ENCODE data around the gene NPW. TPM values are rescaled to one million over a fixed set of nuclear protein-coding genes. Genes with fewer than 3 reads are reported as not detected.
A peak's percentile ranks its signal among the peaks of the same experiment; 100 is the strongest.

The NPW gene
- total and polyA plus RNA-seq, 9 of the 15 experiments (the other 6 are each of a cell fraction or from before 2014, with no cell fraction given), result 0.14 to 4.0 (median 2.6) TPM; not detected in 4

DNA sequence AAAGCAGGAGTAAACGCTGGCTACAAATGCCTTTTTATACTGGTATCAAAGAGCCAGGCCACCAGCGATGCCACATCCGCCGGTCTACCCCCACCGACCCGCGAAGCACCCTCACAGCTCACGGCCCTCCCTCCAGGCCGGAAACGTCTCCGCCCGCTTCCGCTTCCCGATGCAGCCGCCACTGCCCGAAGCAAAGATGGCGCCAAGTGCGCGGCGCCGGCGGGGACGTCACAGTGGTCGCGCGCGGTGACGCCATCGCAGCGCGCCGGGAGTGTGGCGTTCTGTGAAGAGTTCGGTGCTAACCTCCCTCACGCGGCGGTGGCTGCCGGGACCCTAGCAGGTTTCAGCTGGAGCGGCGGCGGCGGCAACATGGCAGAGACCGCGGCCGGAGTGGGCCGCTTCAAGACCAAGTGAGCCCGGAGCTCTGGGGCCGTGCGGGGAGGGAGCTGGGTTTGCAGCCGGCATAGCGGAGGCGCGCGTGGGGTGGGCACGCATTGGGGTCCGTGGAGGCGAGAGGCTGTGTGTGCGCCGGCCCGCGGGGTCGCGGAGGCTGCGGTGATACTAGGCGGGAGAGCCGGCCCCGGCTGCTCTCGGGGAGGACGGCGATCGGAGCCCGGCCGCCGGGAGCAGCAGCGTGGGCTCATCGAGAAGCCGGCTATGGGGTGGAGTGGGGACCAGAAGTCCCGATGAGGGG, 47.6 kb upstream of the NPW start, which contains the start of gene TBL3 (continued):
- TF ChIP-seq, protein P1, sequence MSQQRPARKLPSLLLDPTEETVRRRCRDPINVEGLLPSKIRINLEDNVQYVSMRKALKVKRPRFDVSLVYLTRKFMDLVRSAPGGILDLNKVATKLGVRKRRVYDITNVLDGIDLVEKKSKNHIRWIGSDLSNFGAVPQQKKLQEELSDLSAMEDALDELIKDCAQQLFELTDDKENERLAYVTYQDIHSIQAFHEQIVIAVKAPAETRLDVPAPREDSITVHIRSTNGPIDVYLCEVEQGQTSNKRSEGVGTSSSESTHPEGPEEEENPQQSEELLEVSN (IDR thresholded peaks at IDR 0.05; ENCODE audit: borderline replicate concordance in 1 of 2, extremely low read depth in 1 of 2, insufficient read depth in 1 of 2, insufficient read length in 1 of 2, low read depth in 1 of 2, low read length in 1 of 2, poor library complexity in 1 of 2, severe bottlenecking in 1 of 2), result peak; percentile 57 to 73
- TF ChIP-seq EP300 (IDR thresholded peaks at IDR 0.05; ENCODE audit: low read length), result peak; percentile 60
- TF ChIP-seq PRPF4 (IDR thresholded peaks at IDR 0.05; ENCODE audit: insufficient read depth, low read depth, low read length, poor library complexity, severe bottlenecking), result peak; percentile 91
- peak; percentile 79 for TF ChIP-seq POLR2B (IDR thresholded peaks at IDR 0.05; ENCODE audit: low read depth, partially characterized antibody)
- TF ChIP-seq GATAD2B (IDR thresholded peaks at IDR 0.05; ENCODE audit: borderline replicate concordance), result 0 out of 2 replicates have a peak, but pooled peaks have one; percentile 41
- peak in 1 of 2 experiments; percentile 98; a peak in 2 of 4 replicates for TF ChIP-seq CSDE1 (IDR thresholded peaks at IDR 0.05)
- TF ChIP-seq ZBTB12 (CRISPR knock-in tag; IDR thresholded peaks at IDR 0.05), result peak; percentile 100
- no peak for TF ChIP-seq RBM17 (IDR thresholded peaks at IDR 0.05; ENCODE audit: borderline replicate concordance, low read depth, low read length)
- TF ChIP-seq CHD4 (IDR thresholded peaks at IDR 0.05; ENCODE audit: insufficient read depth, insufficient replicate concordance, low read depth, low read length, poor library complexity, severe bottlenecking), result no peak
- TF ChIP-seq, protein P2, sequence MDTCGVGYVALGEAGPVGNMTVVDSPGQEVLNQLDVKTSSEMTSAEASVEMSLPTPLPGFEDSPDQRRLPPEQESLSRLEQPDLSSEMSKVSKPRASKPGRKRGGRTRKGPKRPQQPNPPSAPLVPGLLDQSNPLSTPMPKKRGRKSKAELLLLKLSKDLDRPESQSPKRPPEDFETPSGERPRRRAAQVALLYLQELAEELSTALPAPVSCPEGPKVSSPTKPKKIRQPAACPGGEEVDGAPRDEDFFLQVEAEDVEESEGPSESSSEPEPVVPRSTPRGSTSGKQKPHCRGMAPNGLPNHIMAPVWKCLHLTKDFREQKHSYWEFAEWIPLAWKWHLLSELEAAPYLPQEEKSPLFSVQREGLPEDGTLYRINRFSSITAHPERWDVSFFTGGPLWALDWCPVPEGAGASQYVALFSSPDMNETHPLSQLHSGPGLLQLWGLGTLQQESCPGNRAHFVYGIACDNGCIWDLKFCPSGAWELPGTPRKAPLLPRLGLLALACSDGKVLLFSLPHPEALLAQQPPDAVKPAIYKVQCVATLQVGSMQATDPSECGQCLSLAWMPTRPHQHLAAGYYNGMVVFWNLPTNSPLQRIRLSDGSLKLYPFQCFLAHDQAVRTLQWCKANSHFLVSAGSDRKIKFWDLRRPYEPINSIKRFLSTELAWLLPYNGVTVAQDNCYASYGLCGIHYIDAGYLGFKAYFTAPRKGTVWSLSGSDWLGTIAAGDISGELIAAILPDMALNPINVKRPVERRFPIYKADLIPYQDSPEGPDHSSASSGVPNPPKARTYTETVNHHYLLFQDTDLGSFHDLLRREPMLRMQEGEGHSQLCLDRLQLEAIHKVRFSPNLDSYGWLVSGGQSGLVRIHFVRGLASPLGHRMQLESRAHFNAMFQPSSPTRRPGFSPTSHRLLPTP (IDR thresholded peaks at IDR 0.05; ENCODE audit: borderline replicate concordance, extremely low read depth, insufficient read length), result no peak
- no peak; the same call in 1 of the 2 replicates for TF ChIP-seq ZNF589 (CRISPR knock-in tag; IDR thresholded peaks at IDR 0.05; ENCODE audit: low read depth)
- TF ChIP-seq CTBP1 (IDR thresholded peaks at IDR 0.05; ENCODE audit: borderline replicate concordance), result peak; percentile 74; the same call in 1 of the 2 replicates
- 0 out of 2 replicates have a peak, but pooled peaks have one; percentile 53 for TF ChIP-seq ZNF766 (CRISPR knock-in tag; conservative IDR thresholded peaks at IDR 0.05)
- TF ChIP-seq ZNF561 (CRISPR knock-in tag; conservative IDR thresholded peaks at IDR 0.05), result no peak
- TF ChIP-seq MXI1 (IDR thresholded peaks at IDR 0.05; ENCODE audit: low read depth, low read length), result peak; percentile 85
- peak; percentile 100 for TF ChIP-seq CREM (IDR thresholded peaks at IDR 0.05; ENCODE audit: low read depth)
- no peak for TF ChIP-seq FOS (IDR thresholded peaks at IDR 0.05; ENCODE audit: extremely low read depth, insufficient read length)
- peak; percentile 54 to 85; a peak in 3 of 4 replicates for TF ChIP-seq FOXK2 (conservative IDR thresholded peaks at IDR 0.05 in 1 of 2, IDR thresholded peaks at IDR 0.05 in 1 of 2; ENCODE audit: low read depth in 2 of 2)
- peak; percentile 90 for TF ChIP-seq GMEB1 (CRISPR knock-in tag; IDR thresholded peaks at IDR 0.05)

Measured in K562 (cell line).